GM18867 (cell line): ENCODE measurements around the gene UBE2R2.
"Not testable (repeated sequence)": the region's sequence is repeated elsewhere in the genome, so short reads cannot be mapped to it uniquely, and the experiment has no call there.

ENCODE experiments used
- ATAC-seq: cut with Tn5 transposase; IDR thresholded peaks from one replicate; pipeline ENCODE4 v1.9.1; 2021; ENCODE audit warnings: mild to moderate bottlenecking, moderate library complexity; ENCODE audit not compliant: unreplicated experiment

UBE2R2 gene

DNA sequence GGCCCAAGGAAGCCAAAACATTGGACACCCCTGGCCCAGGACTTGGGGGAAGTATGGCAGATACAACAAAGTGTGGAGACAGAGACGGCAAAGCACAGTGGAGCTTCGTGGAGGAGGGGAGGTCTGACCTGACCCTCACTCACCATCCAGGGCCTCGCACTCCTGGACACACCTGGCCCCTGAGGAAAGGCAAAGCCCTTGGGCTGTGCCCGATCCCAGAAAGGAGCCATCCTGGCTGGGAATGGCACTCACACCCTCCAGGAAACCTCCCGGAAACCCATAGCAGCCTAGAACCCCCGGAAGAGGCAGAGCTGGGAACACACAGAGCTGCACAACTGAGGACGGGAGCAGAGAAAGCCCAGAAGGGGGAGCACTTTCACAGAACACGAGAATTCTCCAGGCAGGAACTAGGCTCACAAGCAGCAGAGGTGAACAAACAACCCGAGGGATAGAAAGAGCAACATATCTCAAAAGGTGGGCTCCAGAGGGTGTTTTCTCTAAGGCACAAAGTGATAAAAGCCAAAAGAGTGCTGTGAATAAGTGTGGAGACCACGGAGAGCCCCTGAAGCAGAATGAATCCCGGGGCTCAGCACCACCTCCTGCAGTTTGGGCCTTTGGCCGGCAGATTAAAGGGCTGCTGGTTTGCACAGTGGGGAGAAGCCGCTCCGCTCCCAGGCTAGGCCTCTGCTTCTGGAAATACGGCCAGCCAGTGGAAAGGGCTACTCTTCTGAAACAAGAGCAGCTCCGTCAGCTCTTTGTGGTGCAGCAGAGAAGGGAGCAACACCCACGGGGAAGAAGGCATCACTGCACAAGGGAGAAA lies 108.2 kb downstream of the UBE2R2 start:
- no peak for ATAC-seq

DNA sequence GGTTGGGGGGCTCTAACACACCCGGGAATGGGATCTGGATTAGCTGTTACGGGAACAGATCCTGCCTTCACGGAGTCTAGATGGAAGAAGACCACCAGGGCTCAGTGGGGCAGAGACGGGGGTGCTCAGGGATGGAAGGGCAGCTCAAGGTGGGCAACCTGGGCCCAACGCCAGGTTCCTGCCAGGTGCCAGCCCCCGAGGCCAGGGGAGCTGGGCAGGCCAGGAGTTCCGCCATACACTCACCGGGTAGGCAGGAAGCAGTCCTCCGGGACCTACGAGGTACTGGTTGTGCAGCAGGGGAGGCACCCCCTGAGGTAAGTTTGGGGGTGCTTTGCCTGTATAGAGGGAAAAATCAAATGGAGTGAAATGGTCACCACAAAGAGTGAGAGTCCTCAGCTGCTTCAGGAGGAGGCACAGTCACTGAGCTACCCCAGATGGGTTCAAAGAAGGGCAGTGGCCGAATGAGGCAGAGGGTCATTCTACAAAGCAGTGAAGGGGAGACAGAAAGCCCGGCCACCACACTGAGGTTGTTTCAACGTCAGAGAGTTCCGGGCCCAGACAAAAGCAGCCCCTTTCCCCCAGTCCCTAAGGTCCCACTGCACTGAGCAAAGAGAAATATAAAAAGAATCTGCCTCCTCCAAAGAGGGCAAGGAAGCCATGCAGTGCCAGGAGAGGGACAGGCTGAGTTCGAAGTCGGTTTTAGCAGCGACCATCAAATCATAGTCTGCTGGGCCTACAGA lies 110.0 kb downstream of the UBE2R2 start:
- no peak for ATAC-seq

DNA sequence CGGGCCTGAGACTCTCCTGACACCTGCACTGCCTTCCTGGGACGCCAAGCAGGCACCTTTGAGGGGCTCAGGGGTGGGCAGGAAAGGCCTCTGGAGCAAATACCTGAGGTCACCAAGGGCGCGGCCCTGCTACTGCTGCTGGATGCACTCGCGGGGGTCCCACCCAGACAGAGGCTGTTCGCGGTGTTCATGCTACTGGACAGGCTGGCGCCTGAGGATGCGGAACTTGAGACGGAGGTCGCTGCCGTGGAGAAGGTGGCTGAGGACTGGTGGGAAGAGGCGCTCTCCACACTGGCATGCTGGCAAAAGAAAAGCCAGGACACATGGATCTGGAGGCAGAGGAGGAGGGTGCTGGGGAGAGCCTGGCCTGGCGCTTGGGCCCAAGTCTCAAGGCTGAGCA lies 110.7 kb downstream of the UBE2R2 start:
- no peak for ATAC-seq

DNA sequence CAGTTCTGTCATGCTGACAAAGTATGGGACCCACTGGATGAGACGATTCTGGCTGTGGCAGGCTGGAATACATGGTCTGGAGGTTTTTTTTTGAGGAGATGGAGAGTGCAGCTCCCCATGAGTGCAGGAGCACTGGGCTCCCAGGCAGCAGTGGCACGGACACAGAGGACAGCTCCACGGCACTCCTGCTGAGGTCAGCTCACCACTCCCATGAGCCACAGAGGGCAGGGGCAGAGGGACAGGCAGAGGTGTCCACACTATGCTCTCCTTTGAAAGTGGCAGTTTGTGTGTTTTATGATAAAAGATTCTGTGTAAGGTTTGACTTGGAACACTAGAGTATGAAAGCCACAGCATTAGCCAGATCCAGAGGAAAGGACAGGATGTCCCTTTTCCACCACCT lies 114.4 kb downstream of the UBE2R2 start:
- no peak for ATAC-seq

DNA sequence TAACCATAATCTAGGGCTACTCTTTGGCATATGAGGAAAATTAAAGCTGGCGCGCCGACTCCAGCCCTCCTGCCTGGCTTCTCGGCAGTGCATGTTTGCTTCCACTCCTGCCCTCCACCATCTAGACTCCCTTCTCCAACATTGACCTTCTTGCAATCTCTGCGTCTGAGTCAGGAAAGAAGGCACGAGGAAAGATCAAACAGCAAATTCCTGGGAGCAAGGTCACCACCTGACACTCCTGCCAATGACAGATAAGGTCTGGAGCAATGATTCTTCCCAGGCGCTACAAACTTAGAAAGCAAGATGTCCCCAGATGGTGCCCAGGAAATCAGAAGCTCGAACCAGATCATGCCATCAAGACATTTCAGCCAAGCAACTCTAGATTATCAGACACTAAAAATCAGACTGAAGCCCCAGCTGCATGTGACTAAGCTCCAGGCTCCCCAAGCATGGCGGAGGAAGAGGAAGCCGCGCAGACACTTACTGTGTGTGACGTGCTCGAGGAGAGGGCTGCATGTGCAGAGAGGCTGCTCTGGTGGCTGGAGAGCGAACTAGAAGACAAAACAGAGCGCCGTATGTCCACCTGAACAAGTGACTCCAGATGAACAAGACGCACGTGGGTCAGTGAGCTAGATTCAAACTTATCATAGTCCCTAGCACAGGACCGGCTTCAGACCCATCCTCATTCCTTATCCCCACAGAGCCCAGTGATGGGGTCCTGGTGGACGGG lies 115.3 kb downstream of the UBE2R2 start:
- ATAC-seq: no peak

DNA sequence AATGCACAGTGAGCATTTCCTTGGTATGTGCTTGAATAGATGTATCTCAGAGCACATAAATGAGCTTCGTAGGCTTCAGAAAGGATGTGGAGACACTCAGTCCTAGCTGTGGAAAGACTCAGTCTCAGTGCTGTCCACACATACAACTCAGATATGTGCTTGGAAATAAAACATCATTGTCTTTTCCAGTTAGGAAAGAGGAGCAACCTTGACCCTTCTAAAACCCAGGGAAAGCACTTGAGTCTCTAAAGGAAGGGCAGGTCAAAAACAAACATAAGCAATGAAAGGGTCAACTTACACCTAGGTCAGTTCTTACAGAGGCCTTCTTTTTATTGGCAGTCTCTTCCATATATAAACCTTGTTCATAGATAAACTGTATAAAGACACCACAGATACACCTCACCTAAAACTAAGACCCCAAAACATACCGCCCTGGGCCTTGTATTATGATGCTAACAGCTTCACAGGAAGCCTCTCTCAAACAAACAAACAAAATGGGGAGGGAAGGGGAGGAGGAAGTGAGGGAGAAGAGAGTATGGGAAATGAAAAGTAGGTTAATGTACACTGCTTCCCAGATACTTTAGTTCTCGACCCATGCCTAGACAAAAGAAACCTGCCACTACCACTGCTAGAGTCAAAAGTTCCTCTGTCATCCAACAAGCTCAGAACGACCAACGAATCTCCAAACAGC lies 117.4 kb downstream of the UBE2R2 start:
- no peak for ATAC-seq

DNA sequence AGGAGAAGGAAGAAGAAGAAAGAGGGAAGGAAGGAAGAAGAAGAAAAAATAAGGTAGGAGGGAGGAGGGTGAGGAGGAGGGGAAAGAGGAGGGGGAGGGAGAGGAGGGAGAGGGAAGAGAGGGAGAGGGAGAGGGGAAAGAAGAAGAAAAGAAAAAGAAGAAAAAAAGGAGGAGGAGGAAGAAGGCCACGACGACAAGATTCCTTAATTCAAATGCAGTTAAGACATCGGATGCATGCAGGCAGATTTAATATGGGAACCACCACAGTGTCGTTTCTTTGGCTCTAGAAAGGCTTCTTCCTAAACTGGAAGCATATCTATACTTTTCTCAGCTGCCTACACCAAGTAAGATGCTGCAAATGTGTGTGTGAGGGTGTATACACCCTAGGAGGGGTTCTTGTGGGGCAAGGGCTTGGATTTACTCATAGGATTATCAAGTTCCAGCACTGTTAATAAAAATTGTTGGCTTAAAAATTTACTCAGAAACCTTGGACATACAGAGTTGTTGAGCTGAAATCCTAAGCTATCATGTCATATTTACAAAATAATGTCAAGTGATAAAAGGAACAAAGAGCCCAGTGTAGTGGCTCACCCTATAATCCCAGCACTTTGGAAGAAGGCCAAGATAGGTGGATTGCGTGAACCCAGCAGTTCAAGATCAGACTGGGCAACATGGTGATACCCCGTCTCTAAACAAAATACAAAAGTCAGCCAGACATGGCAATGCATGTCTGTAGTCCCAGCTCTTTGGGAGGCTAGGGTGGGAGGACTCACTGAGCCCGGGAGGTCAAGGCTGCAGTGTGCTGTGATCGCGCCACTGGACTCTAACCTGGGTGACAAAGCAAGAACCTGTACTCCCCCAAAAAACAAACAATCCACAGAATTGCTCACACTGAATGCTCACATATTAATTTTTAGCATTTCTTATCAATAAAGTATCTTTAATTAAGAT lies 123.2 kb downstream of the UBE2R2 start:
- no peak for ATAC-seq

DNA sequence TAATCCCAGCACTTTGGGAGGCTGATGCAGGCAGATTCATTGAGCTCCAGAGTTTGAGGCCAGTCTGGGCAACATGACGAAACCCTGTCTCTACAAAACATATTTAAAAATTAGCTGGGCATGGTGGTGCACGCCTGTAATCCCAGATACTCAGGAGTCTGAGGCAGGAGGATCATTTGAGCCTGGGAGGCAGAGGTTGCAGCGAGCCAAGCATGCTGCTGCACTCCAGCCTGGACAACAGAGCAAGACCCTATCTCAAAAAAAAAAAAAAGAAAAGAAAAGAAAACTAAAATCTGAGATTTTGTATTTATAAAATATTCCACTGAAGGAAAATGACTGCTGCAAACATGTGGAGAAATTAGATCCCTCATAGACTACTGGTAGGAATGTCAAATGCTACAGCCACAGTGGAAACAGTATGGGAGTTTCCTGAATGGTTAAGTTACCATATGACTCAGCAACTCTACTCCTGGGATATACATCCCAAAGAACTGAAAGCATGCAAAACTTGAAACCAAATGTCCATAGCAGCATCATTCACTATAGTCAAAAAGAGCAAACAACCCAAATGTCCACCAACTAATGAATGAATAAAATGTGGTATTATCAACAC lies 125.6 kb downstream of the UBE2R2 start:
- ATAC-seq: no peak

DNA sequence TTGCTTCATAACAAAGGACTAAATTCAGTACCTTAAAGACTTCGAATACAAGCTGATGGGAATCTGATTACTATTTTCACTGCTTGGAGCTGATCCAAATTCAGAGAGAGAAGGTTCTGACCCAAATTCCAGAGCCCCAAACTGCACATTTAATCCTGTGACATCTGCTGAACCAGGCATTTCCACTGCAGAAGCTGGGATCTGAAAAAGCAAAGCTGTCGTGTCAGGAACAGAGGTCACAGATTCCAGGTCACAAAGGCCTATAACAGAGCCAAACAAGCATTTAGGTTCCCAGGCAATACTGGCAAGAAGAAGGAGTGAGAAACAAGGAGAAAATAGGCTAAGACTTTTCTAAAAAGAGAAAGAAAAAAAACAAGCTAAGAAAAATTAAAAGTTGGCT lies 126.4 kb downstream of the UBE2R2 start:
- ATAC-seq: no peak

DNA sequence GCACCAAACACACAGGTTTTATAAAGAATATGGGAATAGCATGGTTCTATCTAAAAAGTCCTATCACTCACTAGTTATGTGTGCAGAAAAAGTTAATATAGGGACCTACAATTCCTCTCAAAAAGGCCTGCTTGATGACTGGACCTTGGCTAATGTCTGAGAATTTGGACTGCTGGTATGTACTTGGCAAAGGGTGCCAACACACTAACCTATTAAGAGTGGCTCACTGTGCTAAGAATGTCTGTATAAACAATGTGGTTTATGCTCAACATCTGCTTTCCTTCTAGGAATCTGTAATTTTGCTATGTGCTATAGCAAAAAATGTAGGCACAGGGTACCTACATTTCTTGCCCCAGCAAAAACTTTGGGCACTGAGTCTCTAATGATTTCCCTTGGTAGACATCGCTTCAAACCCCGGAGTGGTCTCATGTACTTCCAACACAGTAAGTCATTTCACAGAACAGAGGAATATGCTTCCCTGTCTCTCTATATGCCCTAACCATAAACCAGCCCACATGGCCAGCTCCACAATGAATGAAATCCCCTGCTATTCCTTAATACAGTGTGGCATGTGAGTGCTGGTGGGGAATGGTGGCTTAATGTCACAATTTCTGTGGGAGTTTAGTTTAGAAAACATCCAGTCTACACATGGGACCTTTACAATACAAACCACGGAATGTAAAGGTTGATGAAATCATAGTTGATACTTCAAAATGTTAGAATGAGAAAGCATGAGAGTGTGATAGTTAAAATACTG lies 130.0 kb downstream of the UBE2R2 start:
- no peak for ATAC-seq

DNA sequence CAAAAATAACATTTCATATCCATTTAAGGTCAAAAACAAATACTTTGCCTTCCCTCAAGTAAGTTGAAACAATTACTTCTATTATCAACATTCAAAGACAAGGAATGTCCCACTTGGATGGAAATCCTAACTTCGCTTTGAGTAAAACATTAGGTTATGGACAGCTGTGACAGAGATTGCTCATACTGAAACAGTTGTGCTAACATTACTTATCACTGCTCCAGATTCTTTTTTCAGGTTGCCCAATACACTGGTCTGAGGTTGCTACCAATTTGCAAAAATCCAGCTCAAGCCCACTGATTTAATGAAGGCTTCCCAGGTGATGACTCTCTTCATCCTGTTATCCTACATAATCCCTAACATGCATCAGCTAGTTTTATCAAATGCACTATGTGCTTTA lies 133.4 kb downstream of the UBE2R2 start:
- no peak for ATAC-seq

DNA sequence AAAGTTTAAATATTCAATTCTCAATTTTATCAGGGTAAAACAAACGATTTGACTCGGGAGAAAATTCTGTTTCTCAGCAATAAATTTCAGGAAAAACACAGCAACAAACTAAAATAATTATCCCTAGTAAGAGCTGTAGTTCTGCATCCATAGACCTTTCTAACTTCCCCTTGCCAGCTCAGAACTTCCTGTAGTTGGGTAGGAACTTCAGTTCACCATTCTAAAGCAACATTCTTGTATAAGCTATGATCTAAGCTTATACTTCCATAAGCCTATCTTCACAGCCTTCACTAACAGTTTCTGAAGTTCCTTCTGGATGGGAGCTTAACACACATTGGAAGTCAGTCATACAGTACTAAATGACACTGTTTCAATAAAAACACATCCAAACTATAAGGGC lies 135.1 kb downstream of the UBE2R2 start:
- ATAC-seq: no peak

DNA sequence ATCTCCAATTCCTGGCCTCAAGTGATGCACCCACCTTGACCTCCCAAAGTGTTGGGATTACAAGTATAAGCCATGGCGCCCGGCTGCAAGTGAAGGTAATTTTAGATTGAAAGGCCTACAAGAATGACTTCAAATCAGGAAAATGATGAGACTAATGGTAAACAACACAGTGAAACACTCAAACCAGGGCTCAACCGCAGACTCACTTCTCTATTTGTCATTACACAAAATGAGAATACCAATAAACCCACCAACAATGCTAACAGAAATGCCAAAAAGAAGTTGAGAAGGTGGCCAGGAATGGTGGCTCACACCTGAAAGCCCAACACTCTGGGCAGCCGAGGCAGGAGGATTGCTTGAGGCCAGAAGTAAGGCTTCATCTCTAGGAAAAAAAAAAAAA lies 139.6 kb downstream of the UBE2R2 start:
- no peak for ATAC-seq

DNA sequence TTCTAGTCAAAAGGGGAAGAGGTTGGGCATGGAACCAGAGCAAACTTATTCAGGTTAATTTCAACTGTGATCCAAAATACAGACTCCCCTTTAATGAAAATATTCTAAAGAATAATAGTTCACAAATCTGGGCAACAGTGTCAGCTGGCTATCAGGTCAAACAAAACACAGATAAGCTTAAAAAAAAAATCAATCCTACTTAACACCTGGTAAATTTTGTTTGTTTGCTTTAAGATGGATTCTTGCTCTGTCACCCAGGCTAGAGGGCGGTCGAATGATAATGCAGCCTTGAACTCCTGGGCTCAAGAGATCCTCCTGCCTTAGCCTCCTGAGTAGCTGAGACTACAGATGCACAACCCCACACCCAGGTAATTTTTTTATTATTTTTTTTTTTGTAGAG lies 142.8 kb downstream of the UBE2R2 start:
- no peak for ATAC-seq

DNA sequence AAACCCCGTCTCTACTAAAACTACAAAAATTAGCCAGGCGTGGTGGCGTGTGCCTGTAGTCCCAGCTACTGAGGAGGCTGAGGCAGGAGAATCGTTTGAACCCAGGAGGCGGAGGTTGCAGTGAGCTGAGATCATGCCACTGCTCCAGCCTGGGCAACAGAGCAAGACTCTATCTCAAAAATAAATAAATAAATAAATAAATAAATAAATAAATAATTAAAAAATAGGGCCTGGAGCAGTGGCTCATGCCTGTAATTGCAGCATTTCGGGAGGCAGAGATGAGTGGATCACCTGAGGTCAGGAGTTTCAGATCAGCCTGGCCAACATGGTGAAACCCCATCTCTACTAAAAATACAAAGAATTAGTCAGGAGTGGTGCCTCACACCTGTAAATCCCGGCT lies 145.5 kb downstream of the UBE2R2 start:
- ATAC-seq: not testable (repeated sequence)

DNA sequence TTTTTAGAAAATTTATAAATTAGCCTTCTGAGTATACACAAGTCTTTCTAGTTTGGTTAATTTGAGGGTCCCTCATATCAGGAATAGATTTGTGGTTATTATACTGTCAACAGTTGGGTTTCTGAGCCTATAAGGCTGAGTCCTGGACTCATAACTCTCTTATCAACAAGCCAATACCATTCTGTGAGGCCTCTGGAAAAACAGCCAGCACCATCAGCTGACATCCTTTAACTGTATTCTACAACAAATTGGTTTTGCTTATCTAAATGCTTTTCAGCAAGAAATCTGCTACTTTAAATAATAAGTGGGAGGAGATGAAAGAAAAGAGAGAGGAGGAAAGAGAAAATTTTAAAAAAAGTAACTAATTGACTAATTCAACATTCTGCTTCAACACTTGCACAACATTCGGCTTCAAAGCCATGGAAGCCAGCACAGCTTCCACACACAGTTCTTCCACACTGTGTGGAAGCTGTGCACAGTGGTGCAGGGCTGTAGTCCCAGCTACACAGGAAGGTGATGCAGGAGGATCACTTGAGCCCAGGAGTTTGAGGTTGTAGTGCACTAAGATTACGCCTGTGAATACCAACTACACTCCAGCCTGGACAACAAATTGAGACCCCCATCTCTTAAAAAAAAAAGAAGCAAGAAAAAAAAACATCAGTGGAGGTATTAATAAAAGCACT lies 147.3 kb downstream of the UBE2R2 start:
- no peak for ATAC-seq
